Measurements from ENCODE around the gene SLC46A1.

SLC46A1 gene

DNA sequence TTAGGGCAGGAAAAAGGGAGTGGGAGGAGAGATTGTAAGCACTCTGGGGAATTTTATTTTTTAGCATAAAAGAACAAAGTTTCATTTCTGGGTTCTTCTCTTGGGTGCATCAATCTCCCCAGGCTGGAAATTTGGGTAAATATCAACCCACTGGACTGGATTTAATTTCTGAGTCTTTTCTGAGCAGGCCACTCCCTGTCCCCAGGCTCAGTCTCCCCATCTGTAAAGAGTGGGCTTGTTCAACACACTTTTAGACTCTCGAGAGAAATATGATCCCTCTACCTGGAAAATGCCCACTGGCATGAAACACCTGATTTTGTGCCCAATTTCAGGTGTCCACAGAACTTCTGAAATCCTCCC is 35.3 kb downstream of the SLC46A1 start:
- no peak overlapping the region for H3K4me2 ChIP-seq (ENCODE audit: insufficient read depth, low read length)
- no peak overlapping the region for H3K4me3 ChIP-seq (ENCODE audit: low read depth in 1 of 2, low read length in 2 of 2)
- no peak for DNase-seq
- H3K36me3 ChIP-seq (ENCODE audit: insufficient read depth, low read length): no peaks in the 10 kb centered on the region
- H2AFZ ChIP-seq (ENCODE audit: low read depth, low read length): no peak overlapping the region
- no peaks in the 10 kb centered on the region for H3K27me3 ChIP-seq (ENCODE audit: insufficient read depth, low read length, poor library complexity)
- TF ChIP-seq EZH2 (IDR thresholded peaks at IDR 0.05; ENCODE audit: borderline replicate concordance, low read depth, low read length, severe bottlenecking): no peak
- TF ChIP-seq, protein P1, sequence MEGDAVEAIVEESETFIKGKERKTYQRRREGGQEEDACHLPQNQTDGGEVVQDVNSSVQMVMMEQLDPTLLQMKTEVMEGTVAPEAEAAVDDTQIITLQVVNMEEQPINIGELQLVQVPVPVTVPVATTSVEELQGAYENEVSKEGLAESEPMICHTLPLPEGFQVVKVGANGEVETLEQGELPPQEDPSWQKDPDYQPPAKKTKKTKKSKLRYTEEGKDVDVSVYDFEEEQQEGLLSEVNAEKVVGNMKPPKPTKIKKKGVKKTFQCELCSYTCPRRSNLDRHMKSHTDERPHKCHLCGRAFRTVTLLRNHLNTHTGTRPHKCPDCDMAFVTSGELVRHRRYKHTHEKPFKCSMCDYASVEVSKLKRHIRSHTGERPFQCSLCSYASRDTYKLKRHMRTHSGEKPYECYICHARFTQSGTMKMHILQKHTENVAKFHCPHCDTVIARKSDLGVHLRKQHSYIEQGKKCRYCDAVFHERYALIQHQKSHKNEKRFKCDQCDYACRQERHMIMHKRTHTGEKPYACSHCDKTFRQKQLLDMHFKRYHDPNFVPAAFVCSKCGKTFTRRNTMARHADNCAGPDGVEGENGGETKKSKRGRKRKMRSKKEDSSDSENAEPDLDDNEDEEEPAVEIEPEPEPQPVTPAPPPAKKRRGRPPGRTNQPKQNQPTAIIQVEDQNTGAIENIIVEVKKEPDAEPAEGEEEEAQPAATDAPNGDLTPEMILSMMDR (IDR thresholded peaks at IDR 0.05; ENCODE audit: borderline replicate concordance, extremely low read depth, low read length, poor library complexity, severe bottlenecking): no peak
- peaks cover 11% of the 10 kb centered on the region for H4K20me1 ChIP-seq (ENCODE audit: insufficient read depth, low read length)
- H3K9me3 ChIP-seq (ENCODE audit: insufficient read depth, low read length, severe bottlenecking): no peaks in the 10 kb centered on the region
- no peak for ATAC-seq (ENCODE audit: insufficient read depth, low read depth)
- H3K4me1 ChIP-seq (ENCODE audit: insufficient read depth, low read length): peaks cover 4% of the 10 kb centered on the region; the same call in 1 of the 2 replicates
- no peaks in the 10 kb centered on the region for H3K79me2 ChIP-seq (ENCODE audit: insufficient read depth, low read length)
- H3K9ac ChIP-seq (ENCODE audit: low read depth, low read length): no peak overlapping the region
- H3K27ac ChIP-seq (ENCODE audit: low read length): no peak overlapping the region

DNA sequence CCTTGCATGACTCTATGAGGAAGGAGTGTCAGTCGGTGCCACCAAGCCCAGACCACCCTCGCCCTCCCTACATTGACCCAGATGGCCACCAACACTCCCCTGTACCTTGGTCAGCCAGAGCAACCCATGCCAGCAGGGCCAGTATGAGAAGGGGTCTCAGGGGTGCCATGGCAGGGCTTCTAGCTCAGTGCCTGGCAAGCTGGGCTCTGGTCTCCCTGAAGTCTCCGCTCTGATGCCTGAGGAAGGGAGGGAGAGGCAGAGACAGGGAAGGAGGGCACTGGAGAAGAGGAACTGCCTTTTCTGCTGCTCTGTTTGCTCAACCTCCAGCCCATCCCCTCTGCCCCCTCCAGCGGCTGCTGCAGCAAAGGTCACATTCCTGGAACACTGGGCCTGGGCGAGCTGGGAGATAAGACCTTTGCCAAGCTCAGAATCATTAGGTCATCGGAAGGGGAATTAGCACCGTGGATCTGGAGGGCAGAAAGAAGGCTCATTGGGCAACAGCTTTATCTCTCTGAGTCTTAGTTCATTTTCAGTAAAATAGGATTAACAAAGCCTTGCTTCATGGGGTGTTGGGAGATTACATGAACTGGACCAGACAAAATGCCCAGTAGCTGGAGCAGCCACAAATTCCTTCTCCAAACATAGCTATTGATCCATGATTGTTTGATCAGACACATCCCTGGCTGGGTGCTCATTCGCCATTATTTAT is 35.8 kb downstream of the SLC46A1 start, which contains the start of gene VTN:
Gene VTN (minus strand): TSS at position 273 of the 709 bp plus-strand sequence. CDS start 104 bp downstream, at position 169.
- ATAC-seq (ENCODE audit: insufficient read depth, low read depth): no peak
- H3K27ac ChIP-seq (ENCODE audit: low read length): no peak within 1 kb of the TSS
- H3K4me1 ChIP-seq (ENCODE audit: insufficient read depth, low read length): peaks cover 4% of the 10 kb centered on the region; the same call in 1 of the 2 replicates
- H3K9me3 ChIP-seq (ENCODE audit: insufficient read depth, low read length, severe bottlenecking): no peaks in the 10 kb centered on the region
- no peak for DNase-seq
- H3K9ac ChIP-seq (ENCODE audit: low read depth, low read length): no peak within 1 kb of the TSS
- no peaks in the 10 kb centered on the region for H3K36me3 ChIP-seq (ENCODE audit: insufficient read depth, low read length)
- H4K20me1 ChIP-seq (ENCODE audit: insufficient read depth, low read length): peaks cover 11% of the 10 kb centered on the region
- TF ChIP-seq, protein P1 (IDR thresholded peaks at IDR 0.05; ENCODE audit: borderline replicate concordance, extremely low read depth, low read length, poor library complexity, severe bottlenecking): no peak
- TF ChIP-seq EZH2 (IDR thresholded peaks at IDR 0.05; ENCODE audit: borderline replicate concordance, low read depth, low read length, severe bottlenecking): no peak
- no peak within 1 kb of the TSS for H2AFZ ChIP-seq (ENCODE audit: low read depth, low read length)
- H3K4me3 ChIP-seq (ENCODE audit: low read depth in 1 of 2, low read length in 2 of 2): no peak within 1 kb of the TSS
- no peaks in the 10 kb centered on the region for H3K27me3 ChIP-seq (ENCODE audit: insufficient read depth, low read length, poor library complexity)
- H3K4me2 ChIP-seq (ENCODE audit: insufficient read depth, low read length): no peak within 1 kb of the TSS
- H3K79me2 ChIP-seq (ENCODE audit: insufficient read depth, low read length): no peaks in the 10 kb centered on the region

DNA sequence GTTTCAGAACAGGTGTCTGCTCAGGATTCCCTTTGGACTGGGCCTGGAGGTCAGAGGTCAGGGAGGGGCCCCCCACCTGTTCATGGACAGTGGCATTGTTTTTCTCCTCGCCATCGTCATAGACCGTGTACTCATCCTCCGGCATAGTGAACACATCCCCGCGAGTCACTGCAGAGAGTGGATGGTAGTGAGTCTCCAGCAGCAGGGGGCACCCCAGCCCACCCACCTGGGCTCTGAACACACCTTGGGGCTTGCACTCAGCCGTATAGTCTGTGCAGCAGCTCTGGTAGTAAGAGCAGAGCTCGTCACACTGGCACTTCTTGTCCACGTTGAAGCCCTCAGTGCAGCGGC is 36.4 kb downstream of the SLC46A1 start:
- Histone ChIP-seq H3K27ac (ENCODE audit: low read length) (no peak overlapping the region), H3K9ac (ENCODE audit: low read depth, low read length) (no peak overlapping the region), H3K9me3 (ENCODE audit: insufficient read depth, low read length, severe bottlenecking) (no peaks in the 10 kb centered on the region), H4K20me1 (ENCODE audit: insufficient read depth, low read length) (peaks cover 16% of the 10 kb centered on the region), H3K36me3 (ENCODE audit: insufficient read depth, low read length) (peaks cover under 1% of the 10 kb centered on the region; the same call in 1 of the 2 replicates), H3K4me3 (ENCODE audit: low read depth in 1 of 2, low read length in 2 of 2) (no peak overlapping the region), H3K4me2 (ENCODE audit: insufficient read depth, low read length) (no peak overlapping the region), H3K4me1 (ENCODE audit: insufficient read depth, low read length) (peaks cover 4% of the 10 kb centered on the region; the same call in 1 of the 2 replicates), H2AFZ (ENCODE audit: low read depth, low read length) (no peak overlapping the region), H3K27me3 (ENCODE audit: insufficient read depth, low read length, poor library complexity) (no peaks in the 10 kb centered on the region), H3K79me2 (ENCODE audit: insufficient read depth, low read length) (no peaks in the 10 kb centered on the region)
- TF ChIP-seq, protein P1 (IDR thresholded peaks at IDR 0.05; ENCODE audit: borderline replicate concordance, extremely low read depth, low read length, poor library complexity, severe bottlenecking): peak; percentile 14
- TF ChIP-seq EZH2 (IDR thresholded peaks at IDR 0.05; ENCODE audit: borderline replicate concordance, low read depth, low read length, severe bottlenecking): no peak
- no peak for DNase-seq
- ATAC-seq (ENCODE audit: insufficient read depth, low read depth): no peak
